ENCODE data around the gene MACROD1. TPM values are rescaled to one million over a fixed set of nuclear protein-coding genes. Genes with fewer than 3 reads are reported as not detected.

Gene MACROD1
- total RNA-seq, 1 experiment from 2014 or later, result 36.9 TPM

DNA sequence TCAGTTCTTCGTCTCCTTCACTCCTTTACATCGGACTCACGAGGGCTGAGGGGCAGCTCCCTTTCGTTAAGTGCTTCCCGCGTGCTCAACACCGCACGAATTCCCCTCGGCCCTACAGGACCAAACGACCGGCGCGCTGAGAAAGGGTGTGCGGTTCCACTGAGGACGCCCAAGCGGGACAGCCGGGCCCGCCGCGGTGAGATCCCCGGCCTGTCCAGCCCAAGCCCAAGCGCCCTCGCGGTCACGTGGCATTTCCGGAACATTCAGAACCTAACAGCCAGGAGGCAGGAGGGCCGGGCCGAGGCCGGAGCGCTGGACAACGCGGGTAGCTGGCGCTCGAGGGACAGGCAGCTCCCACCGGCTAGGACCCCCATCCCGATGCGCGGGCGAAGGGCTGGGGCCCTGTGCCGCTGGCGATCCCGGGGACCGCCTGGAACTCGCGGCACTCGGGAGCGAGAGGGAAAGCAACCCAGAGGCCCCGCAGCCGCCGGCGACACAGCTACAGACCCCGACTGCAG lies 19.3 kb upstream of the MACROD1 start (continued):
- TF ChIP-seq NR3C1 (CRISPR knock-in tag; conservative IDR thresholded peaks at IDR 0.05; ENCODE audit: low read depth) (no peak), GABPB1 (CRISPR knock-in tag; IDR thresholded peaks at IDR 0.05) (peak; percentile 38; the same call in 1 of the 2 replicates), JUN (CRISPR knock-in tag; IDR thresholded peaks at IDR 0.05) (peak; percentile 84; the same call in 1 of the 2 replicates), GRHL2 (CRISPR knock-in tag; IDR thresholded peaks at IDR 0.05; ENCODE audit: insufficient replicate concordance, severe bottlenecking) (no peak), ERG (CRISPR knock-in tag; IDR thresholded peaks at IDR 0.05) (0 out of 2 replicates have a peak, but pooled peaks have one; percentile 69), GTF2I (CRISPR knock-in tag; conservative IDR thresholded peaks at IDR 0.05) (no peak), ZNF219 (CRISPR knock-in tag; IDR thresholded peaks at IDR 0.05; ENCODE audit: borderline replicate concordance) (peak; percentile 61; the same call in 1 of the 2 replicates), ZNF138 (CRISPR knock-in tag; conservative IDR thresholded peaks at IDR 0.05) (peak; percentile 69; the same call in 1 of the 2 replicates), NR1H2 (CRISPR knock-in tag; IDR thresholded peaks at IDR 0.05) (peak; percentile 68), PRDM15 (CRISPR knock-in tag; IDR thresholded peaks at IDR 0.05) (no peak; the same call in 1 of the 2 replicates), IRF2 (CRISPR knock-in tag; IDR thresholded peaks at IDR 0.05; ENCODE audit: borderline replicate concordance, low read depth) (peak; percentile 90; the same call in 1 of the 2 replicates), TCF7 (CRISPR knock-in tag; IDR thresholded peaks at IDR 0.05; ENCODE audit: low read depth) (peak; percentile 88; the same call in 1 of the 2 replicates), ESRRA (CRISPR knock-in tag; IDR thresholded peaks at IDR 0.05; ENCODE audit: borderline replicate concordance) (peak; percentile 80; the same call in 1 of the 2 replicates), AFF4 (CRISPR knock-in tag; IDR thresholded peaks at IDR 0.05; ENCODE audit: borderline replicate concordance) (peak; percentile 96), RORB (CRISPR knock-in tag; IDR thresholded peaks at IDR 0.05) (no peak), ZBTB43 (CRISPR knock-in tag; IDR thresholded peaks at IDR 0.05) (peak; percentile 97), ATF1 (CRISPR knock-in tag; IDR thresholded peaks at IDR 0.05) (peak; percentile 87; the same call in 1 of the 2 replicates)
- TF ChIP-seq, protein P1, sequence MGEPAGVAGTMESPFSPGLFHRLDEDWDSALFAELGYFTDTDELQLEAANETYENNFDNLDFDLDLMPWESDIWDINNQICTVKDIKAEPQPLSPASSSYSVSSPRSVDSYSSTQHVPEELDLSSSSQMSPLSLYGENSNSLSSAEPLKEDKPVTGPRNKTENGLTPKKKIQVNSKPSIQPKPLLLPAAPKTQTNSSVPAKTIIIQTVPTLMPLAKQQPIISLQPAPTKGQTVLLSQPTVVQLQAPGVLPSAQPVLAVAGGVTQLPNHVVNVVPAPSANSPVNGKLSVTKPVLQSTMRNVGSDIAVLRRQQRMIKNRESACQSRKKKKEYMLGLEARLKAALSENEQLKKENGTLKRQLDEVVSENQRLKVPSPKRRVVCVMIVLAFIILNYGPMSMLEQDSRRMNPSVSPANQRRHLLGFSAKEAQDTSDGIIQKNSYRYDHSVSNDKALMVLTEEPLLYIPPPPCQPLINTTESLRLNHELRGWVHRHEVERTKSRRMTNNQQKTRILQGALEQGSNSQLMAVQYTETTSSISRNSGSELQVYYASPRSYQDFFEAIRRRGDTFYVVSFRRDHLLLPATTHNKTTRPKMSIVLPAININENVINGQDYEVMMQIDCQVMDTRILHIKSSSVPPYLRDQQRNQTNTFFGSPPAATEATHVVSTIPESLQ (CRISPR knock-in tag; IDR thresholded peaks at IDR 0.05), result 0 out of 2 replicates have a peak, but pooled peaks have one; percentile 21
- TF ChIP-seq, protein P2, sequence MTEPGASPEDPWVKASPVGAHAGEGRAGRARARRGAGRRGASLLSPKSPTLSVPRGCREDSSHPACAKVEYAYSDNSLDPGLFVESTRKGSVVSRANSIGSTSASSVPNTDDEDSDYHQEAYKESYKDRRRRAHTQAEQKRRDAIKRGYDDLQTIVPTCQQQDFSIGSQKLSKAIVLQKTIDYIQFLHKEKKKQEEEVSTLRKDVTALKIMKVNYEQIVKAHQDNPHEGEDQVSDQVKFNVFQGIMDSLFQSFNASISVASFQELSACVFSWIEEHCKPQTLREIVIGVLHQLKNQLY (CRISPR knock-in tag; IDR thresholded peaks at IDR 0.05), result peak; percentile 69; the same call in 1 of the 2 replicates
- TF ChIP-seq, protein P3, sequence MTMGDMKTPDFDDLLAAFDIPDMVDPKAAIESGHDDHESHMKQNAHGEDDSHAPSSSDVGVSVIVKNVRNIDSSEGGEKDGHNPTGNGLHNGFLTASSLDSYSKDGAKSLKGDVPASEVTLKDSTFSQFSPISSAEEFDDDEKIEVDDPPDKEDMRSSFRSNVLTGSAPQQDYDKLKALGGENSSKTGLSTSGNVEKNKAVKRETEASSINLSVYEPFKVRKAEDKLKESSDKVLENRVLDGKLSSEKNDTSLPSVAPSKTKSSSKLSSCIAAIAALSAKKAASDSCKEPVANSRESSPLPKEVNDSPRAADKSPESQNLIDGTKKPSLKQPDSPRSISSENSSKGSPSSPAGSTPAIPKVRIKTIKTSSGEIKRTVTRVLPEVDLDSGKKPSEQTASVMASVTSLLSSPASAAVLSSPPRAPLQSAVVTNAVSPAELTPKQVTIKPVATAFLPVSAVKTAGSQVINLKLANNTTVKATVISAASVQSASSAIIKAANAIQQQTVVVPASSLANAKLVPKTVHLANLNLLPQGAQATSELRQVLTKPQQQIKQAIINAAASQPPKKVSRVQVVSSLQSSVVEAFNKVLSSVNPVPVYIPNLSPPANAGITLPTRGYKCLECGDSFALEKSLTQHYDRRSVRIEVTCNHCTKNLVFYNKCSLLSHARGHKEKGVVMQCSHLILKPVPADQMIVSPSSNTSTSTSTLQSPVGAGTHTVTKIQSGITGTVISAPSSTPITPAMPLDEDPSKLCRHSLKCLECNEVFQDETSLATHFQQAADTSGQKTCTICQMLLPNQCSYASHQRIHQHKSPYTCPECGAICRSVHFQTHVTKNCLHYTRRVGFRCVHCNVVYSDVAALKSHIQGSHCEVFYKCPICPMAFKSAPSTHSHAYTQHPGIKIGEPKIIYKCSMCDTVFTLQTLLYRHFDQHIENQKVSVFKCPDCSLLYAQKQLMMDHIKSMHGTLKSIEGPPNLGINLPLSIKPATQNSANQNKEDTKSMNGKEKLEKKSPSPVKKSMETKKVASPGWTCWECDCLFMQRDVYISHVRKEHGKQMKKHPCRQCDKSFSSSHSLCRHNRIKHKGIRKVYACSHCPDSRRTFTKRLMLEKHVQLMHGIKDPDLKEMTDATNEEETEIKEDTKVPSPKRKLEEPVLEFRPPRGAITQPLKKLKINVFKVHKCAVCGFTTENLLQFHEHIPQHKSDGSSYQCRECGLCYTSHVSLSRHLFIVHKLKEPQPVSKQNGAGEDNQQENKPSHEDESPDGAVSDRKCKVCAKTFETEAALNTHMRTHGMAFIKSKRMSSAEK (CRISPR knock-in tag; IDR thresholded peaks at IDR 0.05; ENCODE audit: borderline replicate concordance), result no peak; the same call in 1 of the 2 replicates

Data from WTC11 (cell line).